ENCODE results near the gene FUT8.

The FUT8 gene

DNA sequence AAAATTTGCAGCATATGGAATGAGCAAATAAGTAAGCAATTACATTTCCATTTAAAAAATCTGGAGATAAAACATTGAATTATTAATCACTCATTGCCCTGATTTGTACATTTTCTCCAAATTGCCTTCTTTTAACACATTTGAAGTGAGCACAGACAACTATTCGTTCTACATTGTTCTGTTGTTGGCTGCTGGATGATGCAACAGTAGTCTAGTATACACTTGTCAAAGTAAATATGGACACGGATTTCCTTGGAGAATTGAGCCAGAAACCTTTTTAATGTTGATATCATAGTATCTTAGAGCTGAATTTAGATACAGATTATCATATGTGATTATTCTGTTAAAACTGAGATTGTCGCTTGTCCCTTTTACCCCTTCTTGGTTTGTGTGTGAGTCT, 188.2 kb downstream of the FUT8 start:
- peaks cover 0 to 8% (median 2%) of the 10 kb centered on the region in 4 donors for H3K4me1 ChIP-seq
- intact Hi-C loops (cut with DNase I; ENCODE audit: low total_unique reads) = no loop called here
- TF ChIP-seq, protein P1, sequence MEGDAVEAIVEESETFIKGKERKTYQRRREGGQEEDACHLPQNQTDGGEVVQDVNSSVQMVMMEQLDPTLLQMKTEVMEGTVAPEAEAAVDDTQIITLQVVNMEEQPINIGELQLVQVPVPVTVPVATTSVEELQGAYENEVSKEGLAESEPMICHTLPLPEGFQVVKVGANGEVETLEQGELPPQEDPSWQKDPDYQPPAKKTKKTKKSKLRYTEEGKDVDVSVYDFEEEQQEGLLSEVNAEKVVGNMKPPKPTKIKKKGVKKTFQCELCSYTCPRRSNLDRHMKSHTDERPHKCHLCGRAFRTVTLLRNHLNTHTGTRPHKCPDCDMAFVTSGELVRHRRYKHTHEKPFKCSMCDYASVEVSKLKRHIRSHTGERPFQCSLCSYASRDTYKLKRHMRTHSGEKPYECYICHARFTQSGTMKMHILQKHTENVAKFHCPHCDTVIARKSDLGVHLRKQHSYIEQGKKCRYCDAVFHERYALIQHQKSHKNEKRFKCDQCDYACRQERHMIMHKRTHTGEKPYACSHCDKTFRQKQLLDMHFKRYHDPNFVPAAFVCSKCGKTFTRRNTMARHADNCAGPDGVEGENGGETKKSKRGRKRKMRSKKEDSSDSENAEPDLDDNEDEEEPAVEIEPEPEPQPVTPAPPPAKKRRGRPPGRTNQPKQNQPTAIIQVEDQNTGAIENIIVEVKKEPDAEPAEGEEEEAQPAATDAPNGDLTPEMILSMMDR (IDR thresholded peaks at IDR 0.05) = no peak
- H3K27me3 ChIP-seq = no peaks in the 10 kb centered on the region
- no peaks in the 10 kb centered on the region for H3K9me3 ChIP-seq
- no peak for DNase-seq
- H3K36me3 ChIP-seq = no peaks in the 10 kb centered on the region
- no peak overlapping the region for H3K27ac ChIP-seq
- H3K4me3 ChIP-seq = no peak overlapping the region

DNA sequence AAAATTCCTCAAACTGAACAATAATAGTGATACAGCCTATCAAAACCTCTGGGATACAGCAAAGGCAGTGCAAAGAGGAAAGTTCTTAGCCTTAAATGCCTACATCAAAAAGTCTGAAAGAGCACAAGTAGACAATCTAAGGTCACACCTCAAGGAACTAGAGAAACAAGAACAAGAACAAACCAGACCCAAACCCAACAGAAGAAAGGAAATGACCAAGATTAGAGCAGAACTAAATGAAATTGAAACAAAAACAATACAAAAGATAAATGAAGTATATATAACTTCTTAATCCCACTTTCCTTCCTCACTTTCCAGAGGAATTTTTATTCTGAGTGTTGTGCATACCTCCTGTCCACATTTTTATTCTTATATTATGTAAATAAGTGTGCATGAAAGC, 192.0 kb downstream of the FUT8 start:
- H3K27me3 ChIP-seq = no peaks in the 10 kb centered on the region
- H3K4me1 ChIP-seq = peaks cover 0 to under 1% (median 0%) of the 10 kb centered on the region in 4 donors
- TF ChIP-seq, protein P1 (IDR thresholded peaks at IDR 0.05) = no peak
- no peaks in the 10 kb centered on the region for H3K9me3 ChIP-seq
- no peak overlapping the region for H3K27ac ChIP-seq
- intact Hi-C loops (cut with DNase I; ENCODE audit: low total_unique reads) = no loop called here
- H3K4me3 ChIP-seq = no peak overlapping the region
- no peaks in the 10 kb centered on the region for H3K36me3 ChIP-seq
- DNase-seq = no peak

DNA sequence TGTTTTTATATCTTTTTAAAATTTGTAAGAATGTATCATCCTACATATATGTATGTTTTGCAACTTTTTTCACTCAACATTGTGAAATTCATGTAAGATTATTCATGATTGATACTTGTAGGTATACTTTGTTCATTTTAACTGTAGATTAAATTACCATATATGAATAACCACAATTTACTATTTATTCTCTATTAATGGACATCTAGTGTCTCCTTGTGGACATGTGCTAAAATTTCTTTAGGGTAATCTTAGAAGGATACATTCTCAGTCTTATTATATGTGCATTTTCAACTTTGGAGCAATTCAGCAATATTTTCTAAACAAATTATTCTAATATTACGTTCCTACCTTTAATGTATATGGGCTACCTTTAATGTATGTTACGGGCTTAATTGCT, 192.4 kb downstream of the FUT8 start:
- H3K36me3 ChIP-seq = no peaks in the 10 kb centered on the region
- H3K9me3 ChIP-seq = no peaks in the 10 kb centered on the region
- TF ChIP-seq, protein P1 (IDR thresholded peaks at IDR 0.05) = no peak
- H3K27ac ChIP-seq = no peak overlapping the region
- no peak overlapping the region for H3K4me3 ChIP-seq
- H3K4me1 ChIP-seq = no peaks in the 10 kb centered on the region
- DNase-seq = no peak
- H3K27me3 ChIP-seq = no peaks in the 10 kb centered on the region
- intact Hi-C loops (cut with DNase I; ENCODE audit: low total_unique reads) = no loop called here

DNA sequence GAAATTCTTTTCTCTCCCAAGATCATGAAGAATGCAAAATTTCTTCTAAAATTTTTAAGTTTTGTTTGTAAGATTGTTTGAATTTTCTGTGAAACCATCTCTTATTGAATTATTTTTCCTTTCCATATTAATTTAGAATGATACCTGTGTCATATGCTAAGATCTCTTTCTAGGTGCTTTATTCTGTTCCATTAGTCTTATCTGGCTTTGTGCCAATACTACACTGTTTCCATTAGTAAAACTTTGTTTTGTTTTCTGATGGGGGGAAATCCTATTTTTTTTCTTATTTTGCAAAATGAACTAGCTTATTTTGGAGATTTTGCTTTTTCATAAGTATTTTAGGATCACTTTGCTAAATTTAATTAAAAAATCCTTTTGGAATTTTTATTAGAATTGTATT, 193.9 kb downstream of the FUT8 start:
- H3K4me3 ChIP-seq = no peak overlapping the region
- H3K27ac ChIP-seq = no peak overlapping the region
- H3K27me3 ChIP-seq = no peaks in the 10 kb centered on the region
- H3K9me3 ChIP-seq = no peaks in the 10 kb centered on the region
- H3K4me1 ChIP-seq = no peaks in the 10 kb centered on the region
- no peak for DNase-seq
- TF ChIP-seq, protein P1 (IDR thresholded peaks at IDR 0.05) = no peak
- intact Hi-C loops (cut with DNase I; ENCODE audit: low total_unique reads) = no loop called here
- no peaks in the 10 kb centered on the region for H3K36me3 ChIP-seq

DNA sequence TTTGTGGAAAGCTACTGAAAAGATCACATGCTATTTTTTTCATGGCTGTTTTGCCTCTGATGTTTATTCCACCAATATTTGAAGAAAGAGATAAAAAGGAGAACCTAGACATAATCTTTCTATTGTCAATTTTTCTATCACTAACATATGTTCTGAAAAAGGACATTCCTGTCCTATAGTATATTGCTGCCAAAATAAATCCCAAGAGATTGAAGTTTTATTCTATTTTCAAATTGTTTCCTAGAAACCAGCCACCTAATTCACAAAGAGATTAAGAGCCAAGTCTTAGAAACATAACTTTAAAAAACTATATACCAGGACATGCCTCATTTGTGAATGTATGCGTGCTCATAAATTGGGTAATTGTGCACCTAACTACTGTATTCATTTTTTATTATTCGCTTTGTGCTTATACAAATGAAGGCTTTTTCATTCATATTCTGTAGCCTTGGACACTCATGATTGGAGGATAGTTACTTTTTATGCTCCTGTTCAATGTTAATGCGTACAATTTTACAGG, 200.7 kb downstream of the FUT8 start:
- H3K4me1 ChIP-seq = no peaks in the 10 kb centered on the region
- intact Hi-C loops (cut with DNase I; ENCODE audit: low total_unique reads) = no loop called here
- no peak overlapping the region for H3K27ac ChIP-seq
- H3K4me3 ChIP-seq = no peak overlapping the region
- peaks cover 0 to 10% (median 0%) of the 10 kb centered on the region in 3 donors for H3K36me3 ChIP-seq
- TF ChIP-seq, protein P1 (IDR thresholded peaks at IDR 0.05) = no peak
- no peak for DNase-seq
- H3K27me3 ChIP-seq = no peaks in the 10 kb centered on the region
- H3K9me3 ChIP-seq = no peaks in the 10 kb centered on the region

DNA sequence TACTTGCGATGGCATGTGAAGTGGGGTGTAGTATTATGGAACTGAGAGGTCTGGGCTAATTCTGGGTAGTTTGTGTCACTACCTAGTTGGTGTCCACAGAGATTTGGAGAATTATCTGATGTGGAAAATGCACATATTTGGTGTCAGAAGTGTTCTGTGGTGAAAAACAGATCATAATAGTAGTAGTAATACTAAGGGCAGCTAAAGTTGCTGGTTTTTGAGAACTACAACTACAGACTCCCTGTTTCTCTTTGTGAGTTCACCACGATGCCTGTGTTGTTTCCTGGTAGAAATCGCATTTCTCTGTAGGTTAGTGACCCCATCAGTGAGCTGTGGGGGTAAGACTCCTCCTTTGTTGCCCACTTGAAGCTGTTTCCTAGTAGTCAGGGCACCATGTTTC, 206.5 kb downstream of the FUT8 start:
- DNase-seq = no peak
- Histone ChIP-seq H3K36me3 (peaks cover 0 to 10% (median 0%) of the 10 kb centered on the region in 3 donors), H3K4me3 (no peak overlapping the region), H3K27me3 (no peaks in the 10 kb centered on the region), H3K9me3 (no peaks in the 10 kb centered on the region), H3K27ac (no peak overlapping the region), H3K4me1 (no peaks in the 10 kb centered on the region)
- intact Hi-C loops (cut with DNase I; ENCODE audit: low total_unique reads) = no loop called here
- TF ChIP-seq, protein P1 (IDR thresholded peaks at IDR 0.05) = no peak

Data from tibial artery (tissue), 4 donors.